Urinary bladder (tissue), 4 donors: Measurements from ENCODE around the gene RAB36. TPM values are rescaled to one million over a fixed set of nuclear protein-coding genes. Genes with fewer than 3 reads are reported as not detected.

Source experiments
- DNase-seq: peaks from one replicate; pipeline ENCODE4 v3.0.0-alpha.2; 2015; ENCODE audit errors: extremely low spot score
- H3K27ac ChIP-seq: one replicate; pipeline ENCODE4 v1.5.1; 2013; ENCODE audit warnings: low read depth, mild to moderate bottlenecking, moderate library complexity
- H3K36me3 ChIP-seq: one replicate; pipeline ENCODE4 v1.6.1; 2013; ENCODE audit warnings: mild to moderate bottlenecking, moderate library complexity; ENCODE audit not compliant: insufficient read depth
- H3K4me1 ChIP-seq: one replicate; pipeline ENCODE4 v1.6.1; 2013; ENCODE audit warnings: mild to moderate bottlenecking, moderate library complexity; ENCODE audit not compliant: insufficient read depth
- H3K4me3 ChIP-seq: one replicate; pipeline ENCODE4 v1.5.1; 2013; ENCODE audit warnings: low read depth, low read length
- WGBS: extraction: QIAGEN DNeasy Blood & Tissue Kit; methylation state at CpG from one replicate; pipeline ENCODE4 v1.1.7; 2013; 5-methylcytosine and 5-hydroxymethylcytosine counted together
- polyA plus RNA-seq: library from polyadenylated mRNA; stranded (reverse); fragments of 200-250 nt; gene quantifications from one replicate; pipeline ENCODE4 v1.2.3, GENCODE V29; 2013
- total RNA-seq: library from RNA; depleted of rRNA; stranded (reverse); fragments of >200 nt; gene quantifications from one replicate; pipeline ENCODE4 v1.2.3, GENCODE V29; 2014
- donor health status: healthy with polysubstance abuse.
- donor health status: healthy.

Gene RAB36
- total RNA-seq (2.0 TPM), polyA plus RNA-seq (3.7 TPM)

GRCh38 chr22:23144932-23145877 is at the start of gene RAB36:
Gene RAB36 (plus strand): TSS chr22:23145477. CDS start chr22:23146617, 1,140 bp downstream.
- WGBS, result 4% methylated on average over 62 of the region's 62 CpGs
- Histone ChIP-seq H3K36me3 (no peaks in the 10 kb centered on the region), H3K27ac (no peak within 1 kb of the TSS), H3K4me3 (peak within 1 kb of the TSS; percentile 29), H3K4me1 (no peaks in the 10 kb centered on the region)
- peak; percentile 93 for DNase-seq

- Histone ChIP-seq H3K27ac (no peak overlapping the region), H3K36me3 (no peaks in the 10 kb centered on the region), H3K4me1 (no peaks in the 10 kb centered on the region), H3K4me3 (no peak overlapping the region)
- WGBS, result 96% methylated on average over 45 of the region's 45 CpGs
- DNase-seq, result no peak
These were observed 49.4 kb upstream of the RAB36 start for GRCh38 chr22:23095733-23096342.

- DNase-seq, result no peak
- no peak overlapping the region for H3K27ac ChIP-seq
- H3K36me3 ChIP-seq, result no peaks in the 10 kb centered on the region
- WGBS, result 94% methylated on average over 16 of the region's 16 CpGs
- no peaks in the 10 kb centered on the region for H3K4me1 ChIP-seq
- H3K4me3 ChIP-seq, result no peak overlapping the region
These were observed 47.7 kb upstream of the RAB36 start for GRCh38 chr22:23097412-23098229.

GRCh38 chr22:23098230-23098705 is 47.0 kb upstream of the RAB36 start:
- WGBS, result 77% methylated on average over 5 of the region's 5 CpGs
- H3K4me1 ChIP-seq, result no peaks in the 10 kb centered on the region
- DNase-seq, result no peak
- no peaks in the 10 kb centered on the region for H3K36me3 ChIP-seq
- H3K27ac ChIP-seq, result no peak overlapping the region
- H3K4me3 ChIP-seq, result no peak overlapping the region

GRCh38 chr22:23098718-23099530 is 46.4 kb upstream of the RAB36 start:
- WGBS, result 33% methylated on average over 28 of the region's 28 CpGs
- Histone ChIP-seq H3K27ac (no peak overlapping the region), H3K4me3 (no peak overlapping the region), H3K4me1 (no peaks in the 10 kb centered on the region), H3K36me3 (no peaks in the 10 kb centered on the region)
- DNase-seq, result no peak

- no peaks in the 10 kb centered on the region for H3K4me1 ChIP-seq
- no peak for DNase-seq
- no peaks in the 10 kb centered on the region for H3K36me3 ChIP-seq
- 92% methylated on average over 6 of the region's 6 CpGs for WGBS
- H3K27ac ChIP-seq, result no peak overlapping the region
- no peak overlapping the region for H3K4me3 ChIP-seq
These were observed 45.8 kb upstream of the RAB36 start for GRCh38 chr22:23099531-23099804.

- no peaks in the 10 kb centered on the region for H3K36me3 ChIP-seq
- WGBS, result 94% methylated on average over 7 of the region's 7 CpGs
- H3K4me1 ChIP-seq, result no peaks in the 10 kb centered on the region
- no peak overlapping the region for H3K4me3 ChIP-seq
- DNase-seq, result no peak
- no peak overlapping the region for H3K27ac ChIP-seq
These were observed 45.0 kb upstream of the RAB36 start for GRCh38 chr22:23100124-23100801.

- Histone ChIP-seq H3K4me3 (no peak overlapping the region), H3K27ac (no peak overlapping the region), H3K4me1 (no peaks in the 10 kb centered on the region), H3K36me3 (no peaks in the 10 kb centered on the region)
- WGBS, result 95% methylated on average over 3 of the region's 3 CpGs
- DNase-seq, result no peak
These were observed 43.8 kb upstream of the RAB36 start for GRCh38 chr22:23101524-23101923.

GRCh38 chr22:23102002-23102655 is 43.1 kb upstream of the RAB36 start:
- 95% methylated on average over 10 of the region's 10 CpGs for WGBS
- no peaks in the 10 kb centered on the region for H3K4me1 ChIP-seq
- no peak for DNase-seq
- H3K36me3 ChIP-seq, result no peaks in the 10 kb centered on the region
- no peak overlapping the region for H3K27ac ChIP-seq
- H3K4me3 ChIP-seq, result no peak overlapping the region

- Histone ChIP-seq H3K27ac (no peak overlapping the region), H3K4me1 (no peaks in the 10 kb centered on the region), H3K4me3 (no peak overlapping the region), H3K36me3 (no peaks in the 10 kb centered on the region)
- no peak for DNase-seq
- 89% methylated on average over 3 of the region's 3 CpGs for WGBS
These were observed 42.5 kb upstream of the RAB36 start for GRCh38 chr22:23102776-23103175.

GRCh38 chr22:23103199-23103954 is 41.9 kb upstream of the RAB36 start:
- WGBS, result 85% methylated on average over 13 of the region's 13 CpGs
- Histone ChIP-seq H3K4me1 (no peaks in the 10 kb centered on the region), H3K36me3 (no peaks in the 10 kb centered on the region)

More at GRCh38 chr22:23103199-23103954, 41.9 kb upstream of the RAB36 start:
- no peak for DNase-seq
- H3K4me3 ChIP-seq, result no peak overlapping the region
- no peak overlapping the region for H3K27ac ChIP-seq
